BE2C (cell line): ENCODE data around the gene DNM1L.
"Not testable (repeated sequence)": the region's sequence is repeated elsewhere in the genome, so short reads cannot be mapped to it uniquely, and the experiment has no call there.

ENCODE experiments used
- DNase-seq: peaks from one replicate; pipeline ENCODE4 v3.0.0-alpha.2; 2020
- H3K27me3 ChIP-seq: fragments of 250-450 bp; sonication (Bioruptor Pico); 2 replicates; pipeline ENCODE4 v1.5.1; 2020; ENCODE audit warnings: mild to moderate bottlenecking
- H3K36me3 ChIP-seq: fragments of 250-450 bp; sonication (Bioruptor Pico); 2 replicates; pipeline ENCODE4 v1.5.1; 2020; ENCODE audit warnings: mild to moderate bottlenecking
- H3K4me1 ChIP-seq: fragments of 250-450 bp; sonication (Bioruptor Pico); 2 replicates; pipeline ENCODE4 v1.5.1; 2020
- H3K4me3 ChIP-seq: 2 replicates; pipeline ENCODE4 v1.5.1; 2011; ENCODE audit warnings: low read depth, low read length
- H3K9me3 ChIP-seq: fragments of 250-450 bp; sonication (Bioruptor Pico); 2 replicates; pipeline ENCODE4 v1.5.1; 2020
- CTCF ChIP-seq: IDR thresholded peaks from 2 replicates; pipeline ENCODE4 v1.5.1; 2012; ENCODE audit warnings: mild to moderate bottlenecking, low read depth, low read length

The DNM1L gene

GRCh38 chr12:32714772-32715171 is 35.7 kb downstream of the DNM1L start:
- TF ChIP-seq CTCF, result no peak
- no peaks in the 10 kb centered on the region for H3K9me3 ChIP-seq
- peaks cover 50% of the 10 kb centered on the region for H3K36me3 ChIP-seq
- no peak for DNase-seq
- H3K4me3 ChIP-seq, result no peak overlapping the region
- H3K4me1 ChIP-seq, result no peaks in the 10 kb centered on the region
- no peaks in the 10 kb centered on the region for H3K27me3 ChIP-seq

GRCh38 chr12:32718926-32719325 is 39.8 kb downstream of the DNM1L start:
- Histone ChIP-seq H3K9me3 (no peaks in the 10 kb centered on the region), H3K4me3 (no peak overlapping the region), H3K4me1 (no peaks in the 10 kb centered on the region), H3K36me3 (peaks cover 49% of the 10 kb centered on the region), H3K27me3 (no peaks in the 10 kb centered on the region)
- DNase-seq, result no peak
- TF ChIP-seq CTCF, result no peak

- H3K36me3 ChIP-seq, result peaks cover 63% of the 10 kb centered on the region
- not testable (repeated sequence) for H3K4me1 ChIP-seq, H3K4me3 ChIP-seq, H3K27me3 ChIP-seq, H3K9me3 ChIP-seq, DNase-seq
Measured at GRCh38 chr12:32725308-32725707, 46.2 kb downstream of the DNM1L start.

- peaks cover 62% of the 10 kb centered on the region for H3K36me3 ChIP-seq
- H3K4me1 ChIP-seq, result no peaks in the 10 kb centered on the region
Measured at GRCh38 chr12:32726286-32726685, 47.2 kb downstream of the DNM1L start.

GRCh38 chr12:32727237-32727636 is 48.1 kb downstream of the DNM1L start:
- H3K27me3 ChIP-seq, result no peaks in the 10 kb centered on the region
- DNase-seq, result no peak
- no peak for TF ChIP-seq CTCF
- H3K4me3 ChIP-seq, result no peak overlapping the region
- peaks cover 60% of the 10 kb centered on the region for H3K36me3 ChIP-seq
- no peaks in the 10 kb centered on the region for H3K9me3 ChIP-seq
- no peaks in the 10 kb centered on the region for H3K4me1 ChIP-seq

More at GRCh38 chr12:32726286-32726685, 47.2 kb downstream of the DNM1L start:
- TF ChIP-seq CTCF, result no peak
- Histone ChIP-seq H3K4me3 (no peak overlapping the region), H3K27me3 (no peaks in the 10 kb centered on the region), H3K9me3 (no peaks in the 10 kb centered on the region)
- DNase-seq, result no peak

GRCh38 chr12:32734952-32735351 is 55.9 kb downstream of the DNM1L start:
- Histone ChIP-seq H3K36me3 (peaks cover 71% of the 10 kb centered on the region), H3K4me3 (no peak overlapping the region), H3K9me3 (no peaks in the 10 kb centered on the region), H3K27me3 (no peaks in the 10 kb centered on the region), H3K4me1 (no peaks in the 10 kb centered on the region)
- TF ChIP-seq CTCF, result no peak
- no peak for DNase-seq

GRCh38 chr12:32736445-32736844 is 57.3 kb downstream of the DNM1L start:
- no peak overlapping the region for H3K4me3 ChIP-seq
- H3K4me1 ChIP-seq, result no peaks in the 10 kb centered on the region
- peaks cover 78% of the 10 kb centered on the region for H3K36me3 ChIP-seq
- no peaks in the 10 kb centered on the region for H3K9me3 ChIP-seq
- TF ChIP-seq CTCF, result no peak
- no peak for DNase-seq
- no peaks in the 10 kb centered on the region for H3K27me3 ChIP-seq
